GM19043 (cell line): ENCODE data around the gene GTPBP4.

Experiments used
- ATAC-seq: cut with Tn5 transposase; IDR thresholded peaks from one replicate; pipeline ENCODE4 v1.9.1; 2021; ENCODE audit warnings: low read depth; ENCODE audit not compliant: unreplicated experiment

Gene GTPBP4

GRCh38 chr10:966466-967235, 21.6 kb upstream of the GTPBP4 start:
- ATAC-seq, result no peak

GRCh38 chr10:968546-969199, 19.6 kb upstream of the GTPBP4 start:
- ATAC-seq, result no peak

- no peak for ATAC-seq
Measured at GRCh38 chr10:969473-970150, 18.6 kb upstream of the GTPBP4 start.

GRCh38 chr10:970311-971149, 17.7 kb upstream of the GTPBP4 start:
- ATAC-seq, result no peak

DNA sequence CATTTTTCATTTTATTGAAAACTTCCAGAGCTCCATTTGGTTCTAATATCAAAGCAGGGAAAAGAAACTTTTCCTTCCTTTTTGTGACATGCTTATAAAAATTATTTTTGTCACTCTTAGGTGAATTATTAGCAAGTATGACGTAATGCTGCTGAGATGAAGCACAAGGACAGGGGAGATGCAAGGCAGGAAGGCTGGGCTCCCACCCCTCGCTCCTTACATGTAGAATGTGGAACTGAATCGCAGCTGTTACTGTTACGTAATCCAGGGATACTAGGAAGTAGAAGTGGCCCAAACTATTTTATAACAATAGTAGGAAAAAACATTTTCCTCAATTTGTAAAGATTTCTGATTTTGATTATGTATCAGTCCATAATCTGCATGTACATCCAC, 17.1 kb upstream of the GTPBP4 start:
- ATAC-seq, result no peak

GRCh38 chr10:971613-972012, 16.6 kb upstream of the GTPBP4 start:
- ATAC-seq, result no peak

- no peak for ATAC-seq
Measured at GRCh38 chr10:972763-973162, 15.5 kb upstream of the GTPBP4 start.

GRCh38 chr10:974038-974784, 14.0 kb upstream of the GTPBP4 start:
- ATAC-seq, result no peak

DNA sequence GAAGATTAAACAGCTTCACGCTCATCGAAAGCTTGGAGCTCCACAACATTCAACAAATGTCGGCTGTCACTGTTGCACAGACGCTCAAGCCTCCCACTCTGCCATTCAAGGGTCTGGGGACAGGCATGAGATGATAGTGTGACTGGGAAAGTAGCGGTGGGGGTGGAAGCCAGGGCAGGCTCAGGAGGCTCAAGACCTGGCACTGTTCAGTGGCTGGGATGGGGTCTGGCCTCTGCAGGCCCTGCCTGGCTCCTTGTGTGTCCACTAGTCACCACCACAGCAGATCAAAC, 13.5 kb upstream of the GTPBP4 start:
- ATAC-seq, result no peak

DNA sequence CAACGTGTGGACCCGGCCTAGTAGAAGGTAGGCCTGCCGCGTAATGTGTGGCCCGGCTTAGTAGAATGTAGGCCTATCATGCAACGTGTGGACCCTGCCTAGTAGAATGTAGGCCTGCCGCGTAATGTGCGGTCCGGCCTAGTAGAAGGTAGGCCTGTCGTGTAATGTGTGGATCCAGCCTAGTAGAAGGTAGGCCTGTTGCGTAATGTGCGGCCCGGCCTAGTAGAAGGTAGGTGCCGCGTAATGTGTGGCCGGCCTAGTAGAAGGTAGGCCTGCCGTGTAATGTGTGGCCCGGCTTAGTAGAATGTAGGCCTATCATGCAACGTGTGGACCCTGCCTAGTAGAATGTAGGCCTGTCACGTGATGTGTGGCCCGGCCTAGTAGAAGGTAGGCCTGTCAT, 11.9 kb upstream of the GTPBP4 start:
- no peak for ATAC-seq

DNA sequence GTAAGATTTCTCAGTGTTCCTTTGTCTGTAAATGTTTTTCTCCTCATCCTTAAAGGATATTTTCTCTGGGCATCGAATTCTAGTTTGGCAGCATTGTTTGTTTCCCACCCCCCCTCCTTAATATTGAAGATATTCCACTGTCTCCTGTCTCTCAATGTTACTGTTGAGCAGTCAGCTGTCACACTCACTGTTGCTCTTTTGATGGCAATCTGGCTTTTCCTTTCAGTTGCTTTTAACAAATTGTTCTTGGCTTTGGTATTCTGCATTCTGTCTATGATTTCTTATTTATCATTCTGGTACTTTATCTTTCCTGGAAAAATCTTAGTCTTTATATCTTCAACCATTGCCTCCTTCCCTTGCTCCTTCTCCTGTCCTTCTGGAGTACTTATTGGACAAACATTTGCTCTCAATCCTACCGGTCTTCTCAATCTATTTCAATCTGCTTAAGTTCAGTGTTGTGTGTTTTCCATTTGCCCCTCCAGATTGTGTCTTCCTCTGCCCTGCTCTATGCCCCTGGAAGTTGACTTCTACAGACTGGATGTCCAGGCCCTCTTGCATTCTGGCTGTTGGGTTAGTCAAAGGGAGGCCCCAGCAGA, 9.3 kb upstream of the GTPBP4 start:
- no peak for ATAC-seq

DNA sequence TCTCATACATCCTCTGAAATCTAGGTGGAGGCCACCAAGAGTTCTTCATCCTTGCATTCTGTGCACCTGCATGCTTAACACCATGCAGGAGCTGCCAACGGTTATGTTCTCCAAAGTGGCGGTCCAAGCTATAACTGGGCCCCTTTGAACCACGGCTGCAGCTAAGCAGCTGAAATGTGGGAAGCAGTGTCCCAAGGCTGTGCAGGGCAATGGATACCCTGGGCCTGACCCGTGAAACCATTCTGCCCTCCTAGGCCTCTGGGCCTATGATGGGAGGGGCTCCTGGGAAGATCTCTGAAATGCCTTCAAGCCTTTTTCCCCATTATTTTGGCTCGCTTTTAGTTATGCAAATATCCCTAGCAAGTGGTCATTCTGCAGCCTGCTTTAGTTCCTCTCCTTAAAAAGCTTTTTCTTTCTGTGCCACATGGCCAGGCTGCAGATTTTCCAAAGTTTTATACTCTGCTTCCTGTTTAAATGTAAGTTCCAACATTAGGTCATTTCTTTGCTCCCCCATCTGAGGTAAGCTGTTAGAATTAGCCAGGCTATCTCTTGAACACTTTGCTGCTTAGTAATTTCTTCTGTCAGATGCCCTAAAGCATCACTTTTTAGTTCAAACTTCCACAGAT, 7.7 kb upstream of the GTPBP4 start:
- ATAC-seq, result no peak

GRCh38 chr10:983401-983800, 4.8 kb upstream of the GTPBP4 start:
- ATAC-seq, result no peak

GRCh38 chr10:983971-984655, 4.1 kb upstream of the GTPBP4 start:
- ATAC-seq, result no peak

GRCh38 chr10:985361-985760, 2.9 kb upstream of the GTPBP4 start:
- no peak for ATAC-seq

DNA sequence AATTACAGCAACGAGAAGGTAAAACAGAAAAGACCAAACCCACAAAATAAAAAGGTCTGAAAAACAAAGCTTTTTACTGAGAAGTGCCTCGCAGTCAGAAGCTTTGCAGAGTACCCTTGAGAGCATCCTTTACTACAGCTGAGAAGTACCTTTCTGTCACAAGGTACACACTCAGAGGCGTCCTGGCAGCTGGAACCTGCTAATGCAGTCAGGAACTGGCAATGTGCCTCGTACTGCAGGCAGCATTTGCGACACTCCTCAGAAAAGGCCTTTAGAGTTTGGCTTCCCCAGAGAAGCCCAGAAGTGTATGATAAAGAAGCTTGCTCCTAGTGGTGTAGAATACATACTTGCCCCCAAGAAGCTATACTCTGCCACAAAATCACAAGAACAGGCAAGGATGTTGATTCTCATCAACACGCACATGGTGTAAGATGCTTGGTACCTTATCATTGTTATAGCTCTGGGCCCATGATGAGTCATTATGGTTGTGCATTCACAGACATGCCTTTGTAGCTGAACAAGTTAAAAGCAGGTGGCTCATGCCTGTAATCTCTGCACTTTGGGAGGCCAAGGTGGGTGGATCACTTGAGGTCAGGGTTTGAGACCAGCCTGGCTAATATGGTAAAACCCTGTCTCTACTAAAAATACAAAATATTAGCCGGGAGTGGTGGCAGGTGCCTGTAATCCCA, 2.0 kb upstream of the GTPBP4 start:
- no peak for ATAC-seq

DNA sequence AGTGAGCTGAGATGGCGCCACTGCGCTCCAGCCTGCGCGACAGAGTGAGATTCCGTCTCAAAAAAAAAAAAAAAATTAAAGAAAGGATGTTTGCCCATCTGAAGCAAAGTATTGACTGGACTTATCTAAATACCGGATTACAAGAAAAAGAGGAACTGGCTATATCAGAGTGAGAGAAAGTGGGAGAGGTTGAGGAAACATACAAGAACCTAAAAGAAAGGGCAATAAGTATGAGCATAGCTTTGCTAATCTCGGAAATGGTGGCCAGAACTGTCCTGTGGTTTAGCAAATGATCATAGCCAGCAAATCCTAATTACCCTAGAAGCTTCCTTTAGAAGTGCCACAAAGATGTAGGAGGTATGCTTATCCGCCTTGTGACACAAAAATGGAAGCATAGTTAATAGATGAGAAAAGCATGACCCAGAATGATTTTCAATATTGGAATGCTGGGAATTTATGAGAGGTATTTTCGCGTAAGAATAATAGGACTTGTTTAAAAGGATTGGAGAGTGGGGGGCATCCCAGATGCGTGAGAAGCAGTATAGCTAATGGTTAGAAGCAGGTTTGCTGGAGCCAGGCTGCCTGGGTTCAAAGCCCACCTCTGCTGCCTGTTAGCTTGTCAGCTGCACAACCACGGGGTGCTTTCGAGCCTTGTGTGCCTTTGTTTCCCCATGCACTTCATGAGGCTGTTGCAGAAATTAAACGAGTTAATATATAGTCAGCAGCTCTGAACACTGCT, 1.2 kb upstream of the GTPBP4 start:
- ATAC-seq, result no peak

- no peak for ATAC-seq
Measured at GRCh38 chr10:987620-987869, 689 bp upstream of the GTPBP4 start.
